Aortic smooth muscle cell (primary cell): Measurements from ENCODE around the gene ARHGAP11A. TPM values are rescaled to one million over a fixed set of nuclear protein-coding genes. Genes with fewer than 3 reads are reported as not detected.

Experiments used
- total RNA-seq: library from RNA; depleted of rRNA; stranded (reverse); fragments of >200 nt; gene quantifications from 2 replicates; pipeline ENCODE4 v1.2.3, GENCODE V29; 2014

The ARHGAP11A gene
- 18.8 and 21.5 TPM in 2 replicates for total RNA-seq

GRCh38 chr15:32615051-32615870, at the start of gene ARHGAP11A:
ARHGAP11A (plus strand) TSS chr15:32615504; CDS start chr15:32616212, 708 bp downstream.

GRCh38 chr15:32593151-32593550, 22.2 kb upstream of the ARHGAP11A start, which contains the start of gene GOLGA8N:
GOLGA8N (plus strand) TSS chr15:32593456.

GRCh38 chr15:32641517-32642059, 26.3 kb downstream of the ARHGAP11A start, which contains the start of gene SCG5:
SCG5 (plus strand) TSS chr15:32641710; CDS start chr15:32643593, 1,883 bp downstream.

Other genes starting within 250 kb of the ARHGAP11A start
- gene GOLGA8K, start 212.2 kb upstream of the ARHGAP11A start, total RNA-seq, result 0.31 and 0.40 TPM in 2 replicates
- gene GOLGA8O, start 159.9 kb upstream of the ARHGAP11A start, total RNA-seq, result 1.6 and 3.2 TPM in 2 replicates
- gene GOLGA8N, start 22.0 kb upstream of the ARHGAP11A start, total RNA-seq, result 3.0 and 10.3 TPM in 2 replicates
- 8.1 and 11.1 TPM in 2 replicates for gene SCG5, start 26.2 kb downstream of the ARHGAP11A start, total RNA-seq
- gene GREM1, start 102.5 kb downstream of the ARHGAP11A start, total RNA-seq, result under 0.01 TPM in 2 replicates